ENCODE results near the gene UBE2G2. TPM values are rescaled to one million over a fixed set of nuclear protein-coding genes. Genes with fewer than 3 reads are reported as not detected.
A peak's percentile ranks its signal among the peaks of the same experiment; 100 is the strongest.

The UBE2G2 gene
- total RNA-seq, 1 donor from 2014 or later: 66.6 TPM

GRCh38 chr21:44748621-44749020, 53.0 kb downstream of the UBE2G2 start:
- DNase-seq (ENCODE audit: missing footprints): peak; percentile 64
- intact Hi-C loops (cut with DNase I): loop anchor here (10.0 kb wide), 2 partner anchors 134 to 234 kb away; partner anchors contain the start of gene KRTAP10-8
- no peak for ATAC-seq

- ATAC-seq (no peak), DNase-seq (ENCODE audit: missing footprints) (no peak)
- intact Hi-C loops (cut with DNase I): loop anchor here (10.0 kb wide), 2 partner anchors 128 to 228 kb away; partner anchors contain the start of gene KRTAP10-8
These were observed 59.0 kb downstream of the UBE2G2 start for GRCh38 chr21:44742418-44743153.

GRCh38 chr21:44741921-44742320, 59.7 kb downstream of the UBE2G2 start:
- intact Hi-C loops (cut with DNase I): loop anchor here (10.0 kb wide), 2 partner anchors 127 to 227 kb away; partner anchors contain the start of gene KRTAP10-8
- no peak for ATAC-seq
- DNase-seq (ENCODE audit: missing footprints): no peak

GRCh38 chr21:44740742-44741141, 60.9 kb downstream of the UBE2G2 start:
- ATAC-seq: no peak
- intact Hi-C loops (cut with DNase I): loop anchor here (10.0 kb wide), 2 partner anchors 126 to 226 kb away; partner anchors contain the start of gene KRTAP10-8
- DNase-seq (ENCODE audit: missing footprints): no peak

GRCh38 chr21:44739316-44739715, 62.3 kb downstream of the UBE2G2 start:
- ATAC-seq (no peak), DNase-seq (ENCODE audit: missing footprints) (no peak)
- intact Hi-C loops (cut with DNase I): no loop called here

GRCh38 chr21:44738621-44739020, 63.0 kb downstream of the UBE2G2 start:
- no peak for ATAC-seq
- intact Hi-C loops (cut with DNase I): no loop called here
- no peak for DNase-seq (ENCODE audit: missing footprints)

- ATAC-seq: no peak
- no peak for DNase-seq (ENCODE audit: missing footprints)
- intact Hi-C loops (cut with DNase I): no loop called here
These were observed 63.8 kb downstream of the UBE2G2 start for GRCh38 chr21:44737706-44738354.

- DNase-seq (ENCODE audit: missing footprints): no peak
- intact Hi-C loops (cut with DNase I): no loop called here
- ATAC-seq: no peak
These were observed 65.2 kb downstream of the UBE2G2 start for GRCh38 chr21:44736291-44737004.

GRCh38 chr21:44735821-44736220, 65.8 kb downstream of the UBE2G2 start:
- ATAC-seq (no peak), DNase-seq (ENCODE audit: missing footprints) (no peak)
- intact Hi-C loops (cut with DNase I): no loop called here

GRCh38 chr21:44734841-44735240, 66.8 kb downstream of the UBE2G2 start:
- intact Hi-C loops (cut with DNase I): no loop called here
- ATAC-seq (no peak), DNase-seq (ENCODE audit: missing footprints) (no peak)

GRCh38 chr21:44734026-44734745, 67.4 kb downstream of the UBE2G2 start:
- intact Hi-C loops (cut with DNase I): no loop called here
- ATAC-seq (no peak), DNase-seq (ENCODE audit: missing footprints) (no peak)

- ATAC-seq (no peak), DNase-seq (ENCODE audit: missing footprints) (no peak)
- intact Hi-C loops (cut with DNase I): no loop called here
These were observed 68.7 kb downstream of the UBE2G2 start for GRCh38 chr21:44732956-44733355.

- ATAC-seq (no peak), DNase-seq (ENCODE audit: missing footprints) (no peak)
- intact Hi-C loops (cut with DNase I): no loop called here
These were observed 69.4 kb downstream of the UBE2G2 start for GRCh38 chr21:44732263-44732662.

- ATAC-seq (no peak), DNase-seq (ENCODE audit: missing footprints) (no peak)
- intact Hi-C loops (cut with DNase I): no loop called here
These were observed 70.6 kb downstream of the UBE2G2 start for GRCh38 chr21:44730951-44731579.

- intact Hi-C loops (cut with DNase I): no loop called here
- DNase-seq (ENCODE audit: missing footprints): no peak
- no peak for ATAC-seq
These were observed 71.6 kb downstream of the UBE2G2 start for GRCh38 chr21:44730028-44730395.

GRCh38 chr21:44729336-44730027, 72.1 kb downstream of the UBE2G2 start:
- intact Hi-C loops (cut with DNase I): no loop called here
- ATAC-seq: no peak
- DNase-seq (ENCODE audit: missing footprints): no peak

- intact Hi-C loops (cut with DNase I): no loop called here
- ATAC-seq: no peak
- DNase-seq (ENCODE audit: missing footprints): no peak
These were observed 72.9 kb downstream of the UBE2G2 start for GRCh38 chr21:44728716-44729115.

- no peak for ATAC-seq
- no peak for DNase-seq (ENCODE audit: missing footprints)
- intact Hi-C loops (cut with DNase I): no loop called here
These were observed 73.9 kb downstream of the UBE2G2 start for GRCh38 chr21:44727757-44728156.
